GM10266 (cell line): ENCODE measurements around the gene TSPAN3.

Source experiments
- DNase-seq: peaks from one replicate; pipeline ENCODE4 v3.0.0; 2012; ENCODE audit errors: extremely low spot score
- CTCF ChIP-seq: IDR thresholded peaks from 2 replicates; pipeline ENCODE4 v1.5.1; 2012; ENCODE audit warnings: mild to moderate bottlenecking, low read depth; ENCODE audit not compliant: control insufficient read depth, insufficient read depth; ENCODE audit errors: missing control alignments

Gene TSPAN3

GRCh38 chr15:77107531-77108355 is 36.8 kb upstream of the TSPAN3 start:
- peak; percentile 78 for TF ChIP-seq CTCF
- DNase-seq = peak; percentile 67

- DNase-seq = no peak
- no peak for TF ChIP-seq CTCF
Observed at GRCh38 chr15:77107068-77107467, 36.2 kb upstream of the TSPAN3 start.

GRCh38 chr15:77104155-77104554 is 33.2 kb upstream of the TSPAN3 start:
- no peak for DNase-seq

GRCh38 chr15:77099741-77100463 is 29.0 kb upstream of the TSPAN3 start:
- DNase-seq = no peak
- no peak for TF ChIP-seq CTCF

More at GRCh38 chr15:77104155-77104554, 33.2 kb upstream of the TSPAN3 start:
- TF ChIP-seq CTCF = no peak

GRCh38 chr15:77098572-77098971 is 27.7 kb upstream of the TSPAN3 start:
- DNase-seq = no peak
- TF ChIP-seq CTCF = no peak

GRCh38 chr15:77097921-77098320 is 27.0 kb upstream of the TSPAN3 start:
- no peak for TF ChIP-seq CTCF
- DNase-seq = no peak

GRCh38 chr15:77097248-77097721 is 26.4 kb upstream of the TSPAN3 start:
- no peak for DNase-seq
- TF ChIP-seq CTCF = no peak
